AG09309 (cell line): ENCODE data around the gene NSMF.

Experiments
- DNase-seq: peaks from one replicate; pipeline ENCODE4 v3.0.0-alpha.2; 2010; ENCODE audit warnings: low read depth
- H3K4me3 ChIP-seq: 2 replicates; pipeline ENCODE4 v1.5.1; 2011; ENCODE audit warnings: mild to moderate bottlenecking, low read depth, low read length, moderate library complexity; ENCODE audit not compliant: control insufficient read depth
- TF ChIP-seq, protein P1 (sequence below): IDR thresholded peaks from 2 replicates; pipeline ENCODE4 v1.5.1; 2011; ENCODE audit warnings: mild to moderate bottlenecking, low read depth, low read length, inconsistent platforms; ENCODE audit not compliant: insufficient read depth, control insufficient read depth; ENCODE audit errors: missing control alignments

NSMF gene

DNA sequence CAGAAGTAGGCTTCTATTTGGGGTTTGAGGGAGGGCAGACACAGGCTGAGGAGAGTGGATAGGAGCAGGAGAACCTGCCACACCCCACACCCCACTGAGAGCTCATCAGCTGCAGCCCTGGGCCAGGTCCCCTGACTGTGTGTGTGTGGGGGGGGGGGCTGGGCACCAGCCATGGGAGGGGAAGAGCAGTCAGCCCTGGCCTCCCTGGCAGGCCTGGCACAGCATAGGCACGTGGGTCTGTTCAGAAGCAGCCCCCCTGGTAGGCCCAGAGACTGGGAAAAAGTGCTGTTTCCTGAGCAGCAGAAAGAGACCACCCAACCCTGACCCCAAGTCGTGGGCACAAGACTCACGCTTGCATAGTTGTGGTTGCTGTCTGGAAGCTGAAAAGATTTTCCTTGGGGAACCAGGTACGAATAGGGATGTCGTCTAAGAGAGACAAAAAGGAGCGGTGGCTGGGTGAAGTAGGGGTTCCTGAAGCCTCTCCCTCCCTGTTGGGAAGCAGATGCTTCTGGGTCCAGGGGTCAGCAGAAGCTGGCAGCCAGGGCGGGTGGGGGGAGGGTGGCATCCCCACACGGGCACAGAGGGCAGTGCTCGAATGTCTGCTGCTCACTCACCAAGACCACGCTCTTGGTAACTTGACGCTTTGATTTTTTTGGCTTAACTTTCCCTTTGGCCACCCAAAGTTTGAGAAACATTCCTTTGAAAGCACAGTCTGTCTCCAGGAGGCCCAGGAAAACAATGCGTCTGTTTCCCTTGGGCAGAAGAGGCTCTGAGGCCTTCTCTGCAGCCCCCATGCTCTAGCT lies 2.9 kb downstream of the NSMF start:
- H3K4me3 ChIP-seq = no peak overlapping the region
- no peak for DNase-seq

DNA sequence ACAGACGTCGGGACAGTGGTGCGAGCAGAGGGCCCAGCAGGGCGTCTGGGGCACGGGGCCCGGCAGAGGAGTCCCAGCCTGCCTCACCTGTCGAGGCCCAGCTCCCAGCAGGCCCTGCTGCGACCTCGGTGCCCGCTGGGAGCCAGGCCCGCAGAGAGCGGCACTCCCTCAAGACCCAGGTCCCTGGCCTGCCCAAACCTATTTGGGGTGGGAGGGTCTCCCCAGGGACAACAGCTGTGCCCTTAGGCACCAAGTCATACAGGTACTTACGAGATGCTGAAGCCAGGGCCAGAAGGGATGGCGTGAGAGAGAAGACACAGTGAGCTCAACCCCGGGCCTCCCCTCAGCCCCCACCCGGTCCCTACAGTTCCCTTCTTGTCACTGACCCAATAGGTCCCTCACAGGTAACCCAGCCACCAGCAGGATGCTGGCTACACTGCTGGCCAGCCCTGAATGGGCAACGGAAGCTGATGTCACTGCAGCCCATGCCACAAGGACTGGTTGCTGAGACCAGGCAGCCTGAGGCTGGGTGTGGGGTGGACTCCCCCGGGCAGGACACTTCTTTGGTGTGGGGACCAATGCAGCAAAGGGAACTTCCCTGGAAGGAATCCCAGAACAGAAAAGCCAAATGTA lies 3.7 kb downstream of the NSMF start:
- H3K4me3 ChIP-seq = no peak overlapping the region
- TF ChIP-seq, protein P1, sequence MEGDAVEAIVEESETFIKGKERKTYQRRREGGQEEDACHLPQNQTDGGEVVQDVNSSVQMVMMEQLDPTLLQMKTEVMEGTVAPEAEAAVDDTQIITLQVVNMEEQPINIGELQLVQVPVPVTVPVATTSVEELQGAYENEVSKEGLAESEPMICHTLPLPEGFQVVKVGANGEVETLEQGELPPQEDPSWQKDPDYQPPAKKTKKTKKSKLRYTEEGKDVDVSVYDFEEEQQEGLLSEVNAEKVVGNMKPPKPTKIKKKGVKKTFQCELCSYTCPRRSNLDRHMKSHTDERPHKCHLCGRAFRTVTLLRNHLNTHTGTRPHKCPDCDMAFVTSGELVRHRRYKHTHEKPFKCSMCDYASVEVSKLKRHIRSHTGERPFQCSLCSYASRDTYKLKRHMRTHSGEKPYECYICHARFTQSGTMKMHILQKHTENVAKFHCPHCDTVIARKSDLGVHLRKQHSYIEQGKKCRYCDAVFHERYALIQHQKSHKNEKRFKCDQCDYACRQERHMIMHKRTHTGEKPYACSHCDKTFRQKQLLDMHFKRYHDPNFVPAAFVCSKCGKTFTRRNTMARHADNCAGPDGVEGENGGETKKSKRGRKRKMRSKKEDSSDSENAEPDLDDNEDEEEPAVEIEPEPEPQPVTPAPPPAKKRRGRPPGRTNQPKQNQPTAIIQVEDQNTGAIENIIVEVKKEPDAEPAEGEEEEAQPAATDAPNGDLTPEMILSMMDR = no peak
- no peak for DNase-seq

More for the DNA sequence above, 2.9 kb downstream of the NSMF start:
- TF ChIP-seq, protein P1 = no peak

DNA sequence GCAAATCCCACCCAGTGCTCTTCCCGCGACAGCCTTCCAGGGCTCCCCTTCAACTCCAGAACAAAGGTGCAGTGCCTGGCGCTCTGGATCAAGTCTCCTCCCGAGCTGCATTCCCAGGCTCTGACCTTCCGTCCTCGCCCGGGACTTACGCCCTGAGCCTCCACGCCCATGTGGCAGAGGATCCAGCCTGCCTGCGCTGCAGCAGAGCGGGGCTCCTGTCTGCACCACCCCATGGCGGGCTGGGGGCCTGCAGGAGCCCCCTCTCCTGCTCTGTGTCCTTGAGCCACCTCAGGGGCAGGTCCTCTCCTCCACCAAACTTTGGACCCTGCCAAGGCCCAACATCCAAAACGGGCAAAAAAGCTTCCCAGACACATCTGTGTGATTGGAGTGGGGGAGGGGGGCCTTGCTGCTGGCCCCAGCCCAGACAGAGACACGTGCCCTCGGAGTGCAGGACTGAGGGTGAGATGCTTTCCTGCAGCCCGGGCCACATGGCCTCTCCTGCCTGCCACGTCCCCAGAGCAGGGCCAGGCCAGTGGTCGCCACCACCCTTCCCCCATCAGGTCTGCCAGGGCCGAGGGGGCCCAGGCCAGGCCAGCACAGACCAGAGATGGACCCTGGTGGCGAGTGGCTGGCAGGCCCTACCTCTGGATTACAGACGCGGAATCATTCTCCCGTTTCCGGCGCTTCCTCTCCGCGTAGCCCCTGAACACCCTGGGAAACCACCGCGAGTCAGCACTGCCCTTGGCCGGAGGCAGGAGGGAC lies 4.4 kb downstream of the NSMF start:
- H3K4me3 ChIP-seq = no peak overlapping the region
- no peak for DNase-seq
- TF ChIP-seq, protein P1 = no peak

DNA sequence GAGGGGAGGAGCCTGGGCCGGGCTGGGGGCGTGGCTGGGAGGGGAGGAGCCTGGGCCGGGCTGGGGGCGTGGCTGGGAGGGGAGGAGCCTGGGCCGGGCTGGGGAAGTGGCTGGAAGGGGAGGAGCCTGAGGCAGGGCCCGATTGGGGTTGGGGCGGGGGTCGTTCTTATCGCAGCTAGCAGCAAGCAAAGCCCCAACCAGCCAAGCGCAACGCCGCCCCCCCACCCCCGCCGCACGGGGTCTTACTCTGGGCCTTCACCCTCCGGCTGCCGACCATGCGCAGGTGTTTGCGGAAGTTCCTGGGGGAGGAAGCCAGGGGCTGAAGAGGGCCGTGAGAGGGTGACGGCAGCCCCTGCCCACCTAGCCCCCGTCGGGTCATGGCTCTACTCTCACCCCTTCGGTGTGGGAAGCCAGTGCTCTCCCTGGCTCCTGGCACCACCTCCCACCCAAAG lies 5.0 kb downstream of the NSMF start:
- DNase-seq = no peak
- no peak overlapping the region for H3K4me3 ChIP-seq

DNA sequence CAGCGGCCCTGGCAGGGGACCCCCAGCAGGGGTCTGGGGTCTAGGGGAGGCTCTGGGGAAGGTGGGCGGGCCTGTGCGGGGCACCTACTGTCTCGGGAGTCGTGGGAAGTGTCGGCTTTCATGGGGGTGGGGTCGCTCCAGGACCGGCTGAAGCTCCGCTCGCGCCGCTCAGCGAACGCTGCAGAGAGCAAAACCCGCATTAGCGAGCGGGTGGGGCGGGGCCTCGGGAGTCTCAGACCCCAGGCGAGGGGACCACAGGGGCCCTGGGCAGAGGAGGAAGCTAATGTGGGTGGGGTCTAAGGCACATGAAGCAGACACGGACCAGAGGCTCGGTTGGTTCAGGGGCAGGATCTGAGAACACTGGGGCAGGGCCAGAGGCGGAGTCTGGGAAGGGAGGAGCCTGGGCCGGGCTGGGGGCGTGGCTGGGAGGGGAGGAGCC lies 5.5 kb downstream of the NSMF start:
- DNase-seq = no peak
- TF ChIP-seq, protein P1 = no peak
- H3K4me3 ChIP-seq = no peak overlapping the region

More for the DNA sequence above, 5.0 kb downstream of the NSMF start:
- TF ChIP-seq, protein P1 = no peak

DNA sequence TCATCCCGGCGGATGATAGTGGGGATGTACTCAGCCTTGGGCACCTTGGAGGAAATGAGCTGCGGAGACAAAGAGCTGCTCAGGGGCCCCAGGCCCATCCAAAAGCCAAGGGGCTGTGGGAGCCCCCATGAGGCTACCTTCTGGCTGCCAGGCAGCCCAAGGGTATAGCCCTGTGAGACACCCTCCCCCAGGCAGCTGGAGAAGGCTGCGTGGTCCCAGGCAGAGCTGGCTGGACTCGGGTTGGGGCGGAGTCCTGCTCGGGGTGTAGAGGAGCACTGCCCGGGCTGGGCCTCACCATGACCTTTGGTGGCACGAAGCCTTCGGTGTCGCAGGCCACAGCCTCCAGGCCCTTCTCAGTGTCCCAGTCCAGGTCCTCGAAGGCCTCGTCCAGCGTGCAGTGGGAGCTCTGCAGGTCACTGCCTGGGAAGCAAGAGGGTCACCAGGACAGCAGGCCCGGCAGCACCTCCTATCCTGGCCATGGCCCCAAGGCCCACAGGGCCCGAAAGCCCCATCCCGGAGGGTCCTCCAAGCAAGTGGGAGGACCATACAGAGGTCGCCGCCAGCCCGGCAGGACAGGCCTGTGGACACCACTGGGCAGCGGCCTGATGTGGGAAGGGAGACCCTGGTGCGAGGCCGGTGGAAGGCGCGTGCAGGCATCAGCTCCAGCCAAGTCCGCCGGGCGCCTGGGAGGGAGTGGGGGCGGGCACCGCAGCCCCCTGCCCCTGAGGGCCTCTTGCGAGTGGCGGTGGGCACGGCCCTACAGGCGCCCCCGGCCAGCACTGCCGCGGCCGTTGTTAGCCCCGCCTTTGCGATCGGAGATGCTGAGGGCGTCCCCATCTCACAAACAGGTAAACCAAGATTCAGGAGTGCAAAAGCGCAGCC lies 6.1 kb downstream of the NSMF start:
- no peak overlapping the region for H3K4me3 ChIP-seq
- DNase-seq = no peak
- TF ChIP-seq, protein P1 = no peak
